H9 (cell line): ENCODE results near the gene DOCK9. TPM values are rescaled to one million over a fixed set of nuclear protein-coding genes. Genes with fewer than 3 reads are reported as not detected.

Experiments
- DNase-seq: peaks from one replicate; pipeline ENCODE4 v3.0.0-alpha.2; 2017
- H2AFZ ChIP-seq: one replicate; pipeline ENCODE4 v1.6.1; 2013; ENCODE audit warnings: mild to moderate bottlenecking, low read length, control low read depth, moderate library complexity
- H2AK5ac ChIP-seq: 2 replicates; pipeline ENCODE4 v1.6.1; 2013; ENCODE audit warnings: low read length, control low read depth, mixed read lengths; ENCODE audit not compliant: insufficient read length
- H2BK120ac ChIP-seq: one replicate; pipeline ENCODE4 v1.6.1; 2013; ENCODE audit warnings: low read depth, mild to moderate bottlenecking, low read length, control low read depth, inconsistent platforms; ENCODE audit not compliant: poor library complexity, severe bottlenecking
- H2BK12ac ChIP-seq: 2 replicates; pipeline ENCODE4 v1.6.1; 2013; ENCODE audit warnings: low read length, control low read depth, mixed read lengths, low read depth; ENCODE audit not compliant: insufficient read length
- H2BK15ac ChIP-seq: 2 replicates; pipeline ENCODE4 v1.6.1; 2013; ENCODE audit warnings: low read depth, low read length, control low read depth
- H2BK20ac ChIP-seq: one replicate; pipeline ENCODE4 v1.6.1; 2013; ENCODE audit warnings: low read depth, mild to moderate bottlenecking, low read length, control low read depth, inconsistent platforms; ENCODE audit not compliant: poor library complexity, severe bottlenecking
- H2BK5ac ChIP-seq: 2 replicates; pipeline ENCODE4 v1.6.1; 2013; ENCODE audit warnings: low read length, control low read depth, mixed read lengths; ENCODE audit not compliant: insufficient read length
- H3K14ac ChIP-seq: 2 replicates; pipeline ENCODE4 v1.6.1; 2013; ENCODE audit warnings: low read length, control low read depth; ENCODE audit not compliant: insufficient read depth
- H3K18ac ChIP-seq: 2 replicates; pipeline ENCODE4 v1.6.1; 2013; ENCODE audit warnings: low read depth, mild to moderate bottlenecking, mixed read lengths, low read length, control low read depth; ENCODE audit not compliant: insufficient read length
- H3K23ac ChIP-seq: 2 replicates; pipeline ENCODE4 v1.6.1; 2013; ENCODE audit warnings: low read length, control low read depth, mixed read lengths, low read depth; ENCODE audit not compliant: insufficient read length
- H3K23me2 ChIP-seq: 2 replicates; pipeline ENCODE4 v1.6.1; 2013; ENCODE audit warnings: low read depth, mild to moderate bottlenecking, mixed read lengths, low read length, control low read depth; ENCODE audit not compliant: insufficient read length, poor library complexity, severe bottlenecking
- H3K27ac ChIP-seq: 2 replicates; pipeline ENCODE4 v1.5.1; 2013; ENCODE audit warnings: low read length, control low read depth, mixed read lengths, low read depth; ENCODE audit not compliant: insufficient read length
- H3K27me3 ChIP-seq: 2 replicates; pipeline ENCODE4 v1.6.1; 2013; ENCODE audit warnings: low read length, control low read depth, inconsistent platforms; ENCODE audit not compliant: insufficient read depth
- H3K4ac ChIP-seq: 2 replicates; pipeline ENCODE4 v1.6.1; 2013; ENCODE audit warnings: low read depth, mild to moderate bottlenecking, control low read depth, inconsistent platforms, low read length, moderate library complexity
- H3K4me1 ChIP-seq: 2 replicates; pipeline ENCODE4 v1.6.1; 2013; ENCODE audit warnings: low read length, control low read depth, inconsistent platforms; ENCODE audit not compliant: insufficient read depth
- H3K4me2 ChIP-seq: 2 replicates; pipeline ENCODE4 v1.6.1; 2013; ENCODE audit warnings: low read length, control low read depth, mixed read lengths; ENCODE audit not compliant: insufficient read length, insufficient read depth
- H3K56ac ChIP-seq: 2 replicates; pipeline ENCODE4 v1.6.1; 2013; ENCODE audit warnings: low read depth, mild to moderate bottlenecking, mixed read lengths, low read length, control low read depth; ENCODE audit not compliant: insufficient read length
- H3K79me1 ChIP-seq: 2 replicates; pipeline ENCODE4 v1.6.1; 2013; ENCODE audit warnings: low read depth, mild to moderate bottlenecking, moderate library complexity, low read length, control low read depth, inconsistent platforms; ENCODE audit not compliant: insufficient read depth, poor library complexity, severe bottlenecking
- H3K79me2 ChIP-seq: 2 replicates; pipeline ENCODE4 v1.6.1; 2013; ENCODE audit warnings: low read length, control low read depth, inconsistent platforms; ENCODE audit not compliant: insufficient read depth
- H3K9ac ChIP-seq: 2 replicates; pipeline ENCODE4 v1.6.1; 2013; ENCODE audit warnings: low read length, control low read depth, mixed read lengths; ENCODE audit not compliant: insufficient read length; ENCODE audit errors: extremely low read depth
- H3K9me3 ChIP-seq: one replicate; pipeline ENCODE4 v1.6.1; 2013; ENCODE audit warnings: low read depth, low read length, inconsistent platforms; ENCODE audit not compliant: control insufficient read depth
- H3T11ph ChIP-seq: one replicate; pipeline ENCODE4 v1.6.1; 2013; ENCODE audit warnings: mild to moderate bottlenecking, low read length, control low read depth, inconsistent platforms
- H4K20me1 ChIP-seq: one replicate; pipeline ENCODE4 v1.6.1; 2013; ENCODE audit not compliant: control insufficient read depth, insufficient read length, insufficient read depth
- H4K5ac ChIP-seq: 2 replicates; pipeline ENCODE4 v1.6.1; 2013; ENCODE audit warnings: low read depth, mild to moderate bottlenecking, mixed read lengths, low read length, control low read depth; ENCODE audit not compliant: insufficient read length
- H4K8ac ChIP-seq: replicated peaks from 2 replicates; pipeline ENCODE4 v1.6.1; 2013; ENCODE audit warnings: low read length, control low read depth, mixed read lengths, low read depth; ENCODE audit not compliant: insufficient read length
- H4K91ac ChIP-seq: 2 replicates; pipeline ENCODE4 v1.6.1; 2013; ENCODE audit warnings: low read depth, mild to moderate bottlenecking, moderate library complexity, mixed read lengths, low read length, control low read depth; ENCODE audit not compliant: insufficient read length
- H3K27ac Mint-ChIP-seq, 3 experiments: 2 replicates in 2 of 3; 3 replicates in 1 of 3; pipeline ENCODE4 v1.8.0; 2020 to 2021; ENCODE audit warnings: mixed read lengths in 3 of 3, mild to moderate bottlenecking in 1 of 3, moderate library complexity in 1 of 3
- H3K27me3 Mint-ChIP-seq: 2 replicates; pipeline ENCODE4 v1.8.0; 2021; ENCODE audit warnings: low read depth, mild to moderate bottlenecking, moderate library complexity, mixed read lengths
- H3K36me3 Mint-ChIP-seq, 3 experiments: 2 replicates in 2 of 3; 3 replicates in 1 of 3; pipeline ENCODE4 v1.8.0; 2020 to 2021; ENCODE audit warnings: low read depth in 3 of 3, mixed read lengths in 3 of 3; ENCODE audit not compliant: insufficient read depth in 1 of 3
- H3K4me1 Mint-ChIP-seq, 2 experiments: 2 replicates each; pipeline ENCODE4 v1.8.0; 2020; ENCODE audit warnings: mixed read lengths in 2 of 2
- H3K4me3 Mint-ChIP-seq, 2 experiments: 2 replicates in 1 of 2; 3 replicates in 1 of 2; pipeline ENCODE4 v1.8.0; 2020 to 2021; ENCODE audit warnings: mild to moderate bottlenecking in 2 of 2, mixed read lengths in 2 of 2, moderate library complexity in 1 of 2
- H3K9me3 Mint-ChIP-seq, 2 experiments: 2 replicates in 1 of 2; 3 replicates in 1 of 2; pipeline ENCODE4 v1.8.0; 2020; ENCODE audit warnings: mild to moderate bottlenecking in 2 of 2, mixed read lengths in 2 of 2, moderate library complexity in 1 of 2
- CTCF ChIP-seq: fragments of 200-600 bp; sonication (generic); conservative IDR thresholded peaks from 3 replicates; pipeline ENCODE4 v1.8.0; 2021; ENCODE audit warnings: antibody characterized with exemption, mild to moderate bottlenecking
- WGBS: extraction: QIAGEN DNeasy Blood & Tissue Kit; methylation state at CpG from one replicate; pipeline ENCODE4 v1.1.7; 2013; ENCODE audit warnings: missing lambda C conversion rate, low lambda C conversion rate, mixed read lengths; ENCODE audit not compliant: insufficient read length; ENCODE audit errors: extremely low coverage; 5-methylcytosine and 5-hydroxymethylcytosine counted together
- total RNA-seq: library from RNA; stranded (reverse); gene quantifications from 2 replicates; pipeline ENCODE4 v1.2.1, GENCODE V29; 2021

The DOCK9 gene
- total RNA-seq, 1 experiment from 2014 or later, result 23.0 TPM

GRCh38 chr13:98972059-98972458 is 5.8 kb downstream of the DOCK9 start:
- H3K23me2 ChIP-seq, result no peaks in the 10 kb centered on the region
- Mint-ChIP-seq H3K27ac (no peak overlapping the region; a peak in 1 of 7 replicates), H3K9me3 (no peaks in the 10 kb centered on the region), H3K36me3 (no peaks in the 10 kb centered on the region), H3K27me3 (no peaks in the 10 kb centered on the region), H3K4me1 (peaks cover 25 to 26% of the 10 kb centered on the region in 2 experiments), H3K4me3 (no peak overlapping the region)
- H3K56ac ChIP-seq, result no peak overlapping the region
- no peaks in the 10 kb centered on the region for H3K9me3 ChIP-seq
- no peak for TF ChIP-seq CTCF
- H3K4me2 ChIP-seq, result no peak overlapping the region
- no peak overlapping the region for H2AK5ac ChIP-seq
- no peak overlapping the region for H2BK12ac ChIP-seq
- H3K4me1 ChIP-seq, result peaks cover 5% of the 10 kb centered on the region; the same call in 1 of the 2 replicates
- H3K27ac ChIP-seq, result no peak overlapping the region
- H4K20me1 ChIP-seq, result no peaks in the 10 kb centered on the region
- no CpG with 5 or more reads among the region's 3 CpGs for WGBS
- H3K79me2 ChIP-seq, result no peaks in the 10 kb centered on the region
- no peak overlapping the region for H4K5ac ChIP-seq
- no peaks in the 10 kb centered on the region for H3K27me3 ChIP-seq
- no peaks in the 10 kb centered on the region for H3K79me1 ChIP-seq
- no peak overlapping the region for H3K18ac ChIP-seq
- H3K14ac ChIP-seq, result no peak overlapping the region
- H2BK120ac ChIP-seq, result no peak overlapping the region
- no peak overlapping the region for H2BK5ac ChIP-seq
- H3T11ph ChIP-seq, result no peak overlapping the region
- no peak overlapping the region for H3K23ac ChIP-seq
- no peak for DNase-seq
- no peak overlapping the region for H4K8ac ChIP-seq
- H3K4ac ChIP-seq, result no peak overlapping the region
- H2BK15ac ChIP-seq, result no peak overlapping the region
- H4K91ac ChIP-seq, result no peak overlapping the region
- no peak overlapping the region for H3K9ac ChIP-seq
- no peak overlapping the region for H2BK20ac ChIP-seq
- H2AFZ ChIP-seq, result no peak overlapping the region
